ENCODE measurements around the gene UGT1A3. TPM values are rescaled to one million over a fixed set of nuclear protein-coding genes. Genes with fewer than 3 reads are reported as not detected.

The UGT1A3 gene
- total and polyA plus RNA-seq, 2 experiments from 2014 or later, result not detected

DNA sequence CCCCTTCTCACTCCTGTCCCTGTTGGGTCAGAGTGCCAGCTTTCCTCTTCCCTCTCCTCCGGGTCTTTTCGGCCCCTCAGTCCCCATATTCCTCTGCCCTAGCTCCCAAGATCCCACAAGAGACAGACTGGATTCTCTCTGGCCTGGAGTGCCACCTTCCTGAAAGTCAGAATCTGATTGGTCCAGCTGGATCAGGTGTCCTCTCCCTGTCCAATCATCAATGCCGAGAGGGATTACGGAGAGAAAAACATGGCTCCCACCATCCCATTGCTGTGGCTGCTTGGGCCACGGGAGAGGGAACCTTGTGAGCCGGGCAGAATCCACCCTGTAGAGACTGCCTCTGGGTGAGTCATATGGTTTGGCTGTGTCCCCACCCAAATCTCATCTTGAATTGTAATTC is 46.6 kb downstream of the UGT1A3 start:
- H2AFZ ChIP-seq, result no peak overlapping the region
- H3K27me3 ChIP-seq (replicated peaks; ENCODE audit: insufficient read depth), result peaks cover 10% of the 10 kb centered on the region
- DNase-seq, result no peak
- no peaks in the 10 kb centered on the region for H3K9me3 ChIP-seq (ENCODE audit: low read depth)
- no peaks in the 10 kb centered on the region for H3K4me1 ChIP-seq (ENCODE audit: insufficient read depth)
- TF ChIP-seq EZH2 (IDR thresholded peaks at IDR 0.05; ENCODE audit: insufficient read depth, poor library complexity, severe bottlenecking), result no peak
- TF ChIP-seq EZH2phosphoT487 (IDR thresholded peaks at IDR 0.05; ENCODE audit: insufficient read depth, low read depth), result no peak
- no peak overlapping the region for H3K9ac ChIP-seq
- in situ Hi-C loops (cut with MboI), result no loop called here
- H3K79me2 ChIP-seq (ENCODE audit: insufficient read depth), result no peaks in the 10 kb centered on the region
- no peaks in the 10 kb centered on the region for H3K36me3 ChIP-seq (ENCODE audit: low read depth)
- H4K20me1 ChIP-seq (ENCODE audit: insufficient read depth), result no peaks in the 10 kb centered on the region
- H3K27ac ChIP-seq, result no peak overlapping the region
- no peak overlapping the region for H3K4me3 ChIP-seq
- H3F3A ChIP-seq (ENCODE audit: insufficient read depth), result no peaks in the 10 kb centered on the region
- H3K4me2 ChIP-seq (ENCODE audit: unreplicated experiment), result no peak overlapping the region
- 49 to 52% methylated on average over 6 of the region's 6 CpGs for WGBS, 2 experiments (ENCODE audit: low coverage in 1 of 2, low lambda C conversion rate in 2 of 2, missing lambda C conversion rate in 2 of 2)
- H3K9me2 ChIP-seq (ENCODE audit: insufficient read depth), result no peaks in the 10 kb centered on the region

DNA sequence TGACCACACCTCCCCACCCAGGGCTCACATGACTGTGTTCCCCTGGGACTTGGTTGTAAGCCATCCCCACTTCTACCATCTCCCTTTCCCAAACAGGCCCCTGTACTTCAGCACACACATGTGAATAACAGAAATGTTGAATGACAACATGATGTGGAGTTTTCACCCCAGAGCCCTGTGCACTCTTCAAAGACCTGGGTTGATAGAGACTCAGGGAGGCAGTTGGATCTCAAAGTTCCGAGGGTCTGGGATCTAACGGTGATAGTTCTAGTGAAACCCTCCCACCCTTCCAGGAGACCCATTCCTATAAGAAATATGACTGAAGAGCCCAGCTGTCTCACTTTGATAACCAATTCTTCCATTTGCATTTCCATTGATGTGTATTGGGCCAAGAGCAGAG is 49.2 kb downstream of the UGT1A3 start, which contains the start of gene MROH2A:
MROH2A (plus strand) TSS at position 301 of the 400 bp plus-strand sequence. CDS start 1,029 bp downstream, outside the sequence.
- 18 to 29% methylated on average over 2 of the region's 2 CpGs for WGBS, 2 experiments (ENCODE audit: low coverage in 1 of 2, low lambda C conversion rate in 2 of 2, missing lambda C conversion rate in 2 of 2)
- in situ Hi-C loops (cut with MboI), result no loop called here
- Histone ChIP-seq H3K4me3 (no peak within 1 kb of the TSS), H3K79me2 (ENCODE audit: insufficient read depth) (no peaks in the 10 kb centered on the region), H4K20me1 (ENCODE audit: insufficient read depth) (no peaks in the 10 kb centered on the region), H3K36me3 (ENCODE audit: low read depth) (no peaks in the 10 kb centered on the region), H3K9me3 (ENCODE audit: low read depth) (no peaks in the 10 kb centered on the region), H3K9me2 (ENCODE audit: insufficient read depth) (no peaks in the 10 kb centered on the region), H3K9ac (no peak within 1 kb of the TSS), H3K4me2 (ENCODE audit: unreplicated experiment) (no peak within 1 kb of the TSS), H3K4me1 (ENCODE audit: insufficient read depth) (no peaks in the 10 kb centered on the region), H2AFZ (no peak within 1 kb of the TSS), H3F3A (ENCODE audit: insufficient read depth) (no peaks in the 10 kb centered on the region), H3K27ac (no peak within 1 kb of the TSS), H3K27me3 (replicated peaks; ENCODE audit: insufficient read depth) (peaks cover 7% of the 10 kb centered on the region)
- no peak for DNase-seq
- TF ChIP-seq EZH2phosphoT487 (IDR thresholded peaks at IDR 0.05; ENCODE audit: insufficient read depth, low read depth), result no peak
- no peak for TF ChIP-seq EZH2 (IDR thresholded peaks at IDR 0.05; ENCODE audit: insufficient read depth, poor library complexity, severe bottlenecking)

DNA sequence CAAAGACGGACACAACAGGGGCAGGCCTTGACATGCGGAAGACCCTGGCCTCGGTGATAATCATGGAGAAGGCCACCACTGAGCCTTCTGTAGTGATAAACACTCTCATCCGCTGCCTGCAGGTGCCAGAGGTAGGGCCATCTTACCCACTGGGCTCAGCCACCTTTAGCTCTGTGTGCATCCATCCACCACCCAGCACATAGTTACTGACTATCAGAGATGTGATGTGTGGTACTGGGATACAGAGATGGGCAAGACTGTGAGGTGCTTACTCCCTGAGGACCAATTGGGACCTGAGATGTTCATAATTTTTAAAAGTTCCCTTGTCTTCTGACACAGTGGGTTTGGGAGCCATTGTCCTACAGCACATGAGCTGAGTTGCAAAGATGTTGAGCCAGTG is 50.9 kb downstream of the UGT1A3 start:
- Histone ChIP-seq H3K4me2 (ENCODE audit: unreplicated experiment) (no peak overlapping the region), H3K27me3 (replicated peaks; ENCODE audit: insufficient read depth) (peaks cover 3% of the 10 kb centered on the region; the same call in 1 of the 2 replicates), H2AFZ (no peak overlapping the region), H3K79me2 (ENCODE audit: insufficient read depth) (no peaks in the 10 kb centered on the region), H3F3A (ENCODE audit: insufficient read depth) (no peaks in the 10 kb centered on the region), H3K9ac (no peak overlapping the region), H3K4me1 (ENCODE audit: insufficient read depth) (no peaks in the 10 kb centered on the region), H3K9me2 (ENCODE audit: insufficient read depth) (no peaks in the 10 kb centered on the region), H3K9me3 (ENCODE audit: low read depth) (no peaks in the 10 kb centered on the region), H3K36me3 (ENCODE audit: low read depth) (no peaks in the 10 kb centered on the region), H3K4me3 (no peak overlapping the region), H3K27ac (no peak overlapping the region), H4K20me1 (ENCODE audit: insufficient read depth) (no peaks in the 10 kb centered on the region)
- no peak for TF ChIP-seq EZH2phosphoT487 (IDR thresholded peaks at IDR 0.05; ENCODE audit: insufficient read depth, low read depth)
- no peak for TF ChIP-seq EZH2 (IDR thresholded peaks at IDR 0.05; ENCODE audit: insufficient read depth, poor library complexity, severe bottlenecking)
- no peak for DNase-seq
- 57 to 58% methylated on average over 4 of the region's 4 CpGs for whole genome bisulfite sequencing, 2 experiments (ENCODE audit: low coverage in 1 of 2, low lambda C conversion rate in 2 of 2, missing lambda C conversion rate in 2 of 2)
- in situ Hi-C loops (cut with MboI), result no loop called here

GRCh38 chr2:233780771-233781170 is 51.9 kb downstream of the UGT1A3 start:
- Histone ChIP-seq H3K4me2 (ENCODE audit: unreplicated experiment) (no peak overlapping the region), H2AFZ (no peak overlapping the region), H3K27ac (no peak overlapping the region), H3K79me2 (ENCODE audit: insufficient read depth) (no peaks in the 10 kb centered on the region), H3K9ac (no peak overlapping the region), H3K4me3 (no peak overlapping the region), H3K27me3 (replicated peaks; ENCODE audit: insufficient read depth) (peaks cover 3% of the 10 kb centered on the region; the same call in 1 of the 2 replicates), H4K20me1 (ENCODE audit: insufficient read depth) (no peaks in the 10 kb centered on the region), H3F3A (ENCODE audit: insufficient read depth) (no peaks in the 10 kb centered on the region), H3K9me2 (ENCODE audit: insufficient read depth) (no peaks in the 10 kb centered on the region), H3K9me3 (ENCODE audit: low read depth) (no peaks in the 10 kb centered on the region), H3K4me1 (ENCODE audit: insufficient read depth) (no peaks in the 10 kb centered on the region), H3K36me3 (ENCODE audit: low read depth) (no peaks in the 10 kb centered on the region)
- 24 to 33% methylated on average over 4 of the region's 4 CpGs for WGBS, 2 experiments (ENCODE audit: low coverage in 1 of 2, low lambda C conversion rate in 2 of 2, missing lambda C conversion rate in 2 of 2)
- in situ Hi-C loops (cut with MboI), result no loop called here
- TF ChIP-seq EZH2phosphoT487 (IDR thresholded peaks at IDR 0.05; ENCODE audit: insufficient read depth, low read depth) (no peak), EZH2 (IDR thresholded peaks at IDR 0.05; ENCODE audit: insufficient read depth, poor library complexity, severe bottlenecking) (no peak)
- no peak for DNase-seq

GRCh38 chr2:233789554-233789953 is 60.7 kb downstream of the UGT1A3 start:
- DNase-seq, result no peak
- in situ Hi-C loops (cut with MboI), result no loop called here
- WGBS, 2 experiments (ENCODE audit: low coverage in 1 of 2, low lambda C conversion rate in 2 of 2, missing lambda C conversion rate in 2 of 2), result 48 to 64% methylated on average over 6 to 7 of the region's 7 CpGs

More at GRCh38 chr2:233789554-233789953, 60.7 kb downstream of the UGT1A3 start:
- TF ChIP-seq EZH2phosphoT487 (IDR thresholded peaks at IDR 0.05; ENCODE audit: insufficient read depth, low read depth), result no peak
- no peak for TF ChIP-seq EZH2 (IDR thresholded peaks at IDR 0.05; ENCODE audit: insufficient read depth, poor library complexity, severe bottlenecking)
- Histone ChIP-seq H3K4me3 (no peak overlapping the region), H3K9me2 (ENCODE audit: insufficient read depth) (no peaks in the 10 kb centered on the region), H3K4me2 (ENCODE audit: unreplicated experiment) (no peak overlapping the region), H3K4me1 (ENCODE audit: insufficient read depth) (no peaks in the 10 kb centered on the region), H3K27me3 (replicated peaks; ENCODE audit: insufficient read depth) (peaks cover 17% of the 10 kb centered on the region; the same call in 1 of the 2 replicates), H3K36me3 (ENCODE audit: low read depth) (no peaks in the 10 kb centered on the region), H3K79me2 (ENCODE audit: insufficient read depth) (no peaks in the 10 kb centered on the region), H3K9me3 (ENCODE audit: low read depth) (no peaks in the 10 kb centered on the region), H2AFZ (no peak overlapping the region), H3K9ac (no peak overlapping the region), H4K20me1 (ENCODE audit: insufficient read depth) (no peaks in the 10 kb centered on the region), H3K27ac (no peak overlapping the region), H3F3A (ENCODE audit: insufficient read depth) (no peaks in the 10 kb centered on the region)
